NCI-H1417 treated with DMSO at 0.1 percent for 48 hours (cell line): Measurements from ENCODE around the gene JCHAIN.
A peak's percentile ranks its signal among the peaks of the same experiment; 100 is the strongest.
"Not testable (repeated sequence)": the region's sequence is repeated elsewhere in the genome, so short reads cannot be mapped to it uniquely, and the experiment has no call there.

ENCODE experiments used
- DNase-seq: peaks from one replicate; lab custom pipeline; 2025; lab: John Stamatoyannopoulos, UW

JCHAIN gene

GRCh38 chr4:70666369-70666768 lies at the start of gene JCHAIN:
Gene JCHAIN (minus strand): TSS chr4:70666508. CDS start chr4:70666490, 18 bp downstream.
- no peak for DNase-seq

GRCh38 chr4:70715097-70715496 lies 48.8 kb upstream of the JCHAIN start:
- no peak for DNase-seq

- DNase-seq: no peak
Measured at GRCh38 chr4:70714079-70714887, 48.0 kb upstream of the JCHAIN start.

- no peak for DNase-seq
Measured at GRCh38 chr4:70713453-70714078, 47.3 kb upstream of the JCHAIN start.

GRCh38 chr4:70712604-70713452 lies 46.5 kb upstream of the JCHAIN start:
- DNase-seq: no peak

GRCh38 chr4:70712150-70712549 lies 45.8 kb upstream of the JCHAIN start:
- DNase-seq: no peak

GRCh38 chr4:70711599-70711998 lies 45.3 kb upstream of the JCHAIN start:
- no peak for DNase-seq

- no peak for DNase-seq
Measured at GRCh38 chr4:70709611-70710205, 43.4 kb upstream of the JCHAIN start.

GRCh38 chr4:70706516-70706915 lies 40.2 kb upstream of the JCHAIN start:
- no peak for DNase-seq

GRCh38 chr4:70706044-70706461 lies 39.7 kb upstream of the JCHAIN start:
- DNase-seq: no peak

- no peak for DNase-seq
Measured at GRCh38 chr4:70705183-70706043, 39.1 kb upstream of the JCHAIN start.

- no peak for DNase-seq
Measured at GRCh38 chr4:70704931-70705182, 38.5 kb upstream of the JCHAIN start.

- no peak for DNase-seq
Measured at GRCh38 chr4:70704215-70704930, 38.1 kb upstream of the JCHAIN start.

- peak; percentile 45 for DNase-seq
Measured at GRCh38 chr4:70703619-70704214, 37.4 kb upstream of the JCHAIN start.

- not testable (repeated sequence) for DNase-seq
Measured at GRCh38 chr4:70702592-70702991, 36.3 kb upstream of the JCHAIN start.

- no peak for DNase-seq
Measured at GRCh38 chr4:70701271-70701670, 35.0 kb upstream of the JCHAIN start.

GRCh38 chr4:70700712-70701111 lies 34.4 kb upstream of the JCHAIN start:
- no peak for DNase-seq

GRCh38 chr4:70698435-70698834 lies 32.1 kb upstream of the JCHAIN start:
- not testable (repeated sequence) for DNase-seq

- DNase-seq: not testable (repeated sequence)
Measured at GRCh38 chr4:70694633-70695032, 28.3 kb upstream of the JCHAIN start.

- no peak for DNase-seq
Measured at GRCh38 chr4:70691661-70692060, 25.4 kb upstream of the JCHAIN start.
